GM13977 (cell line): ENCODE results near the gene CHMP2A.

ENCODE experiments used
- DNase-seq: peaks from one replicate; pipeline ENCODE4 v3.0.0; 2012; ENCODE audit warnings: low spot score
- CTCF ChIP-seq: IDR thresholded peaks from 2 replicates; pipeline ENCODE4 v1.5.1; 2012; ENCODE audit warnings: mild to moderate bottlenecking, control low read depth; ENCODE audit not compliant: insufficient read depth; ENCODE audit errors: extremely low read depth, missing control alignments
- in situ Hi-C: fragments of 300-500 bp; cut with MboI; formaldehyde crosslinking; loops from one replicate; pipeline ENCODE4 v1.12.0; 2022; ENCODE audit warnings: low sequenced_read_pairs, low pct_unique_long_range_greater_than_20kb, mixed read lengths, inconsistent platforms; ENCODE audit not compliant: unreplicated experiment

CHMP2A gene

DNA sequence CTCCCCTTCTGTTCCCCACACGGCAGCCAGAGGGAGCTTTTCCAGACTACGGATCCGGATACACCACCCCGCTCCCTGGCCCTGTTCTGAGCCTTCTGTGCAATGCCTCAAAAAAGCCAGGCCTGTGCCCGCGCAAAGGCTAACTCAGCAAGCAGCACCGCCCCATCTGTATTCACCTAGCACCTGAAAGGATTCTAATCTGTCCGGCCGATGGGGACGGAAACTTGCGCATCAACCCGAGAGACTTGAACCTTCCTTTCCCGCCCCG, 35.9 kb downstream of the CHMP2A start:
- in situ Hi-C loops: no loop called here
- peak; percentile 67 for DNase-seq
- peak; percentile 56 for TF ChIP-seq CTCF

- in situ Hi-C loops: no loop called here
- DNase-seq: no peak
- TF ChIP-seq CTCF: no peak
Observed at GRCh38 chr19:58518256-58519086, 36.4 kb downstream of the CHMP2A start.

DNA sequence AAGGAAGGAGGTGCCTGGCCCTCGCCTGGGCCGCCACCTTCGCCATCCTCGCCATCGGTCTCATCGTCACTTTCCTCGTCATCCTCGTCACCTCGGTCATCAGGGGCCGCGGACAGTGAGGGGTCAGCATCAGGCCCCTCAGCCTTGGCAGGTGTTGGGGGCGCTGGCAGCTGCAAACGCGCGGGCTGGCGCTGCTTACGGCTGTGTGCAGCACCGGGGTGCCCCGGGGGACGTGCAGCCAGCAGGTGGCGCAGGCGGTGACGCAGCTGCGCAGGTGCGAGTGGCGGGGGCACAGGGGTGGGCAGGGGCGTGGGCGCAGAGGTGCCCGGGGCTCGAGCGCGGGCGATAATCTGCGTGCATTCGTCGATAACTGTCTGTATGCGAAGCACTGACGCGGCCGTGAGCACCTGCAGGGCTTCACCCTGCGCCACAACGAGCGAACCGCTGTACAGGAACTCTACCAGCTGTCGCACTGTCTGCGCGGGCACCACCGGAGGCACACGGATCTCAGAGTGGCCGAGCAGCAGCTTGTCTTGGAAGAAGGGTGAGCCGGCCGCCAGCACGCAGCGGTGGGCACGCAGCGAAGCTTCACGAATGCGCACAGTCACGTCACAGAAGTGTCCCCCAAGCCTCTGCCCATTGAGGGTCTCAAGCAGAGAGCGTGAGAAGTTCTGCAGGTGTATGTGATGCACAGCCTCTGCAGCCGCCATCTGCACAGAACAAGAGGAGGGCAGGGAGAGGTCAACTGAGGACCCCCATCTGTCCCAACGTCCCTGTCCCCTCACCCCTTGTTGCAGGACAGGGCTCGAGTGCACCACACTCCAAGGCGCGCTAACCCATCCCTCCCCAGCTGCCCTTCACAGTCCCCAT, 37.7 kb downstream of the CHMP2A start:
- TF ChIP-seq CTCF: no peak
- no peak for DNase-seq
- in situ Hi-C loops: no loop called here

- in situ Hi-C loops: no loop called here
- DNase-seq: no peak
- TF ChIP-seq CTCF: no peak
Observed at GRCh38 chr19:58516246-58516836, 38.6 kb downstream of the CHMP2A start.

- no peak for TF ChIP-seq CTCF
- in situ Hi-C loops: no loop called here
- DNase-seq: no peak
Observed at GRCh38 chr19:58515259-58515658, 39.6 kb downstream of the CHMP2A start.

DNA sequence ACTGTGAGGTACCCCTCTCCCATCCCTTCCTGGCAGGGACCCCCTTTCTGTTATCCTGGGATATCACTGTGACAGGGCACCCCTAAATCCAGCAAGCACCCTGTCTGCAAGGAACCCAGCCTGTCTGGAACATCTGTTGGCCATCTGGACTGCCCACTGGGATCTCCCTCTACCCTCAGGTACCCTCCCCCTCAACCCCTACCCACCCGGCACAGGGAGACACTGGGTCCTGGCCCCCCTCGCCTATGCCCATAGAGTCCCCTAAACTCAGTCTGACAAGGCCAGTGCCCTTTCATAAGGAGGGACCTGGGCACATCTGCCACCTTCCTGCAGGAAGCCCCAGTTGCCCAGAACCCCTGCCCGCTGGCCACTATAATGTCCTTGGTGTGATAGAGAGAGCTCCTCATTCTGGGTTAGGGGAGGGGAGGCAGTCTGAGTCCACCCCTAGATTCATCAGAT, 40.3 kb downstream of the CHMP2A start:
- in situ Hi-C loops: no loop called here
- no peak for DNase-seq
- no peak for TF ChIP-seq CTCF
